ENCODE measurements around the gene DIAPH2. TPM values are rescaled to one million over a fixed set of nuclear protein-coding genes. Genes with fewer than 3 reads are reported as not detected.

DIAPH2 gene
- total RNA-seq, 1 experiment from 2014 or later: 0.89 TPM

DNA sequence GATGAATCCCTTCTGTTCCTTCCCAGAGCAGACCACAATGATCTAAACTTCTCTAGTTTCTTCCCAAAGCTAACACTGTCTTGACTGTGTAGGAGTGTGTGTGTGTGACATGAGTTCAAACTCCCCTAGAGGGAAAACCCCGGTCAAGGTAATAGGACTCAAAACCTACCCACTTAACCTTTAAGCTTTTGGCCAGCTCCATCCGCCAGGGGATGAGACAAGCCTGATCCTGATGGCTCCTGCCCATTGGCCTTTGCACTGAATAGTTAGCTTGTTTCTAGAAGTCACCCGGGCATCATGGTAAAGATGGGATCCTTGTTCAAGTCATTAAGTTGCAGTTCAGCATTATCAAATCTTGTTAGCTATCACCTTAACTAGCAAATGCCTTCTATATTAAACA, 937.5 kb downstream of the DIAPH2 start:
- Histone ChIP-seq H3K4me2 (ENCODE audit: low read depth, low read length, poor library complexity, severe bottlenecking) (no peak overlapping the region), H3K9me2 (replicated peaks; ENCODE audit: insufficient read depth, low read length) (no peaks in the 10 kb centered on the region), H3K4me3 (ENCODE audit: low read length) (no peak overlapping the region), H2AFZ (ENCODE audit: low read length) (no peak overlapping the region), H3K9me3 (ENCODE audit: low read length) (no peaks in the 10 kb centered on the region), H3K4me1 (ENCODE audit: low read length) (no peaks in the 10 kb centered on the region; the same call in 1 of the 2 replicates), H3K36me3 (ENCODE audit: insufficient read depth, low read length) (no peaks in the 10 kb centered on the region), H3K27ac (ENCODE audit: low read length) (no peak overlapping the region), H3K27me3 (ENCODE audit: low read length) (no peaks in the 10 kb centered on the region), H4K20me1 (ENCODE audit: insufficient read depth, low read depth, low read length) (no peaks in the 10 kb centered on the region), H3K79me2 (ENCODE audit: low read length) (no peaks in the 10 kb centered on the region), H3K9ac (ENCODE audit: low read length) (no peak overlapping the region)
- no peak for DNase-seq

GRCh38 chrX:97628326-97628725, 943.7 kb downstream of the DIAPH2 start:
- Histone ChIP-seq H4K20me1 (ENCODE audit: insufficient read depth, low read depth, low read length) (no peaks in the 10 kb centered on the region), H3K9me2 (replicated peaks; ENCODE audit: insufficient read depth, low read length) (no peaks in the 10 kb centered on the region), H3K9me3 (ENCODE audit: low read length) (no peaks in the 10 kb centered on the region)

GRCh38 chrX:97628807-97629596, 944.4 kb downstream of the DIAPH2 start:
- H3K79me2 ChIP-seq (ENCODE audit: low read length): no peaks in the 10 kb centered on the region
- no peak overlapping the region for H3K9ac ChIP-seq (ENCODE audit: low read length)
- H4K20me1 ChIP-seq (ENCODE audit: insufficient read depth, low read depth, low read length): no peaks in the 10 kb centered on the region
- H3K4me3 ChIP-seq (ENCODE audit: low read length): no peak overlapping the region
- H3K27me3 ChIP-seq (ENCODE audit: low read length): no peaks in the 10 kb centered on the region
- H3K36me3 ChIP-seq (ENCODE audit: insufficient read depth, low read length): no peaks in the 10 kb centered on the region
- no peak overlapping the region for H3K27ac ChIP-seq (ENCODE audit: low read length)
- no peaks in the 10 kb centered on the region for H3K9me2 ChIP-seq (replicated peaks; ENCODE audit: insufficient read depth, low read length)
- 0 out of 2 replicates have a peak, but pooled peaks cover 3% of the 10 kb centered on the region for H3K4me1 ChIP-seq (ENCODE audit: low read length)
- no peaks in the 10 kb centered on the region for H3K9me3 ChIP-seq (ENCODE audit: low read length)
- DNase-seq: no peak
- H2AFZ ChIP-seq (ENCODE audit: low read length): no peak overlapping the region
- H3K4me2 ChIP-seq (ENCODE audit: low read depth, low read length, poor library complexity, severe bottlenecking): no peak overlapping the region

More at GRCh38 chrX:97628326-97628725, 943.7 kb downstream of the DIAPH2 start:
- H3K79me2 ChIP-seq (ENCODE audit: low read length): no peaks in the 10 kb centered on the region
- H3K4me1 ChIP-seq (ENCODE audit: low read length): 0 out of 2 replicates have a peak, but pooled peaks cover 3% of the 10 kb centered on the region
- no peaks in the 10 kb centered on the region for H3K27me3 ChIP-seq (ENCODE audit: low read length)
- no peak overlapping the region for H3K4me3 ChIP-seq (ENCODE audit: low read length)
- no peaks in the 10 kb centered on the region for H3K36me3 ChIP-seq (ENCODE audit: insufficient read depth, low read length)
- H3K27ac ChIP-seq (ENCODE audit: low read length): no peak overlapping the region
- H3K4me2 ChIP-seq (ENCODE audit: low read depth, low read length, poor library complexity, severe bottlenecking): no peak overlapping the region
- no peak overlapping the region for H2AFZ ChIP-seq (ENCODE audit: low read length)
- no peak for DNase-seq
- no peak overlapping the region for H3K9ac ChIP-seq (ENCODE audit: low read length)

- Histone ChIP-seq H2AFZ (ENCODE audit: low read length) (no peak overlapping the region), H3K4me1 (ENCODE audit: low read length) (0 out of 2 replicates have a peak, but pooled peaks cover 3% of the 10 kb centered on the region), H4K20me1 (ENCODE audit: insufficient read depth, low read depth, low read length) (no peaks in the 10 kb centered on the region), H3K27ac (ENCODE audit: low read length) (no peak overlapping the region), H3K27me3 (ENCODE audit: low read length) (no peaks in the 10 kb centered on the region), H3K36me3 (ENCODE audit: insufficient read depth, low read length) (no peaks in the 10 kb centered on the region), H3K4me3 (ENCODE audit: low read length) (no peak overlapping the region), H3K79me2 (ENCODE audit: low read length) (no peaks in the 10 kb centered on the region), H3K9ac (ENCODE audit: low read length) (no peak overlapping the region), H3K4me2 (ENCODE audit: low read depth, low read length, poor library complexity, severe bottlenecking) (no peak overlapping the region), H3K9me2 (replicated peaks; ENCODE audit: insufficient read depth, low read length) (no peaks in the 10 kb centered on the region), H3K9me3 (ENCODE audit: low read length) (no peaks in the 10 kb centered on the region)
- no peak for DNase-seq
These were observed 944.9 kb downstream of the DIAPH2 start for GRCh38 chrX:97629597-97629985.

DNA sequence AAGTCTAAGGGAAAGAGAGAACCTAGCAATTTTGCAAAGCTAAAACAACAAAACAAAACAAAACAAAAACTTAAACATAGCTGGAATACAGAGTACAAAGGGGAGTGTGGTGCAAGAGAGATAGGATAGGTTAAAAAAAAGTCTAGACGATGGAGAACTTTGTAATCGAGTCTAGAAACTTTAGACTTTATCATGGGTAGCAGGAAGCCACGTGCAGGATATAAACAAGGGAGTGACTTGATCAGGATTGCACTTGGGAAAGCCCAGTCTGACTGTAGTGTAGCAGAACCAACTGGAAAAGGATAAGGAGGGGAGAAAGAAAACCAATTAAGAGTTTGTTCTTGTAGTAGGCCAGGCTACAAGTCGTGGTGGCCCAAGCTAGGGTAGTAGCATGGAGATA, 949.2 kb downstream of the DIAPH2 start:
- Histone ChIP-seq H4K20me1 (ENCODE audit: insufficient read depth, low read depth, low read length) (no peaks in the 10 kb centered on the region), H3K9ac (ENCODE audit: low read length) (no peak overlapping the region), H3K9me3 (ENCODE audit: low read length) (no peaks in the 10 kb centered on the region), H2AFZ (ENCODE audit: low read length) (no peak overlapping the region), H3K36me3 (ENCODE audit: insufficient read depth, low read length) (no peaks in the 10 kb centered on the region), H3K27me3 (ENCODE audit: low read length) (no peaks in the 10 kb centered on the region), H3K79me2 (ENCODE audit: low read length) (no peaks in the 10 kb centered on the region), H3K4me2 (ENCODE audit: low read depth, low read length, poor library complexity, severe bottlenecking) (no peak overlapping the region), H3K4me3 (ENCODE audit: low read length) (no peak overlapping the region), H3K27ac (ENCODE audit: low read length) (no peak overlapping the region), H3K9me2 (replicated peaks; ENCODE audit: insufficient read depth, low read length) (no peaks in the 10 kb centered on the region), H3K4me1 (ENCODE audit: low read length) (0 out of 2 replicates have a peak, but pooled peaks cover 3% of the 10 kb centered on the region)
- no peak for DNase-seq

GRCh38 chrX:97636473-97637140, 952.0 kb downstream of the DIAPH2 start:
- H3K4me3 ChIP-seq (ENCODE audit: low read length): no peak overlapping the region
- H4K20me1 ChIP-seq (ENCODE audit: insufficient read depth, low read depth, low read length): no peaks in the 10 kb centered on the region
- no peak for DNase-seq
- no peaks in the 10 kb centered on the region for H3K36me3 ChIP-seq (ENCODE audit: insufficient read depth, low read length)
- no peak overlapping the region for H3K4me2 ChIP-seq (ENCODE audit: low read depth, low read length, poor library complexity, severe bottlenecking)
- no peaks in the 10 kb centered on the region for H3K27me3 ChIP-seq (ENCODE audit: low read length)
- no peak overlapping the region for H2AFZ ChIP-seq (ENCODE audit: low read length)
- no peak overlapping the region for H3K27ac ChIP-seq (ENCODE audit: low read length)
- peaks cover 9% of the 10 kb centered on the region for H3K4me1 ChIP-seq (ENCODE audit: low read length)
- no peak overlapping the region for H3K9ac ChIP-seq (ENCODE audit: low read length)
- H3K79me2 ChIP-seq (ENCODE audit: low read length): no peaks in the 10 kb centered on the region
- no peaks in the 10 kb centered on the region for H3K9me2 ChIP-seq (replicated peaks; ENCODE audit: insufficient read depth, low read length)
- H3K9me3 ChIP-seq (ENCODE audit: low read length): no peaks in the 10 kb centered on the region

- DNase-seq: no peak
- Histone ChIP-seq H3K4me1 (ENCODE audit: low read length) (peaks cover 9% of the 10 kb centered on the region), H2AFZ (ENCODE audit: low read length) (no peak overlapping the region), H3K27ac (ENCODE audit: low read length) (no peak overlapping the region), H4K20me1 (ENCODE audit: insufficient read depth, low read depth, low read length) (no peaks in the 10 kb centered on the region), H3K36me3 (ENCODE audit: insufficient read depth, low read length) (no peaks in the 10 kb centered on the region), H3K9ac (ENCODE audit: low read length) (no peak overlapping the region), H3K4me2 (ENCODE audit: low read depth, low read length, poor library complexity, severe bottlenecking) (no peak overlapping the region), H3K9me3 (ENCODE audit: low read length) (no peaks in the 10 kb centered on the region), H3K9me2 (replicated peaks; ENCODE audit: insufficient read depth, low read length) (no peaks in the 10 kb centered on the region), H3K4me3 (ENCODE audit: low read length) (no peak overlapping the region), H3K27me3 (ENCODE audit: low read length) (no peaks in the 10 kb centered on the region), H3K79me2 (ENCODE audit: low read length) (no peaks in the 10 kb centered on the region)
These were observed 952.6 kb downstream of the DIAPH2 start for GRCh38 chrX:97637289-97637688.

DNA sequence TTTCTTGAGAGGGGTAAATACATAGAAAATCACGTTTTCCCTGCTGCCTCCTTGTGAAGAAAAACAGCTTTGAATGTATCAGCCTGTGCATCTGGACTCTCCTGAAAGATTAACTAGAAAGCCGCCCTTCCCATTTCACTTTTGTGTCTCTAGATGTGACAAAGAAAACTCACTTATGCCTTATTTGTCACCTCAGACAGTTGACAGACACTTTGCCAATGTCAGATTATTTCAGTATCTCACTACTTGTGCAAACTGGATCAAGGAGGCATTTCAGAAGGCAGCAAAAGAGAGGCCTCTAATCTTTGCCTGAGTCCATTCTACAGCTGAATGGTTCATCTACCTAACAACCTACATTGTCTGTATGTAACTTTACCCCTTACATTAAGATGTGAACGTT, 954.0 kb downstream of the DIAPH2 start:
- H3K27ac ChIP-seq (ENCODE audit: low read length): no peak overlapping the region
- no peak overlapping the region for H2AFZ ChIP-seq (ENCODE audit: low read length)
- no peaks in the 10 kb centered on the region for H3K36me3 ChIP-seq (ENCODE audit: insufficient read depth, low read length)
- no peaks in the 10 kb centered on the region for H3K27me3 ChIP-seq (ENCODE audit: low read length)
- H4K20me1 ChIP-seq (ENCODE audit: insufficient read depth, low read depth, low read length): no peaks in the 10 kb centered on the region
- no peaks in the 10 kb centered on the region for H3K9me3 ChIP-seq (ENCODE audit: low read length)
- no peaks in the 10 kb centered on the region for H3K79me2 ChIP-seq (ENCODE audit: low read length)
- no peak for DNase-seq
- peaks cover 9% of the 10 kb centered on the region for H3K4me1 ChIP-seq (ENCODE audit: low read length)
- H3K9me2 ChIP-seq (replicated peaks; ENCODE audit: insufficient read depth, low read length): no peaks in the 10 kb centered on the region
- no peak overlapping the region for H3K9ac ChIP-seq (ENCODE audit: low read length)
- no peak overlapping the region for H3K4me3 ChIP-seq (ENCODE audit: low read length)
- no peak overlapping the region for H3K4me2 ChIP-seq (ENCODE audit: low read depth, low read length, poor library complexity, severe bottlenecking)
